ENCODE measurements around the gene ARHGAP1. TPM values are rescaled to one million over a fixed set of nuclear protein-coding genes. Genes with fewer than 3 reads are reported as not detected.

The ARHGAP1 gene
- total RNA-seq, 1 experiment from 2014 or later: 65.4 TPM

GRCh38 chr11:46643986-46644385, 56.4 kb downstream of the ARHGAP1 start:
- TF ChIP-seq CTCF (IDR thresholded peaks at IDR 0.05; ENCODE audit: unreplicated experiment): no peak
- no peak for DNase-seq
- CTCF ChIA-PET: no interaction called here
- Mint-ChIP-seq H3K4me3 (ENCODE audit: low read depth, unreplicated experiment) (no peak overlapping the region), H3K4me1 (ENCODE audit: low read depth, unreplicated experiment) (peaks cover 27% of the 10 kb centered on the region), H3K36me3 (ENCODE audit: insufficient read depth, unreplicated experiment) (peaks cover 22% of the 10 kb centered on the region), H3K27me3 (ENCODE audit: unreplicated experiment) (no peaks in the 10 kb centered on the region), H3K27ac (ENCODE audit: unreplicated experiment) (no peak overlapping the region), H3K9me3 (ENCODE audit: low read depth, unreplicated experiment) (no peaks in the 10 kb centered on the region)
- intact Hi-C loops (cut with micrococcal nuclease; ENCODE audit: unreplicated experiment): no loop called here
- no TSS peak for BruUV-seq (replicated peaks)

- Mint-ChIP-seq H3K27ac (ENCODE audit: unreplicated experiment) (no peak overlapping the region), H3K36me3 (ENCODE audit: insufficient read depth, unreplicated experiment) (peaks cover 22% of the 10 kb centered on the region), H3K27me3 (ENCODE audit: unreplicated experiment) (no peaks in the 10 kb centered on the region), H3K9me3 (ENCODE audit: low read depth, unreplicated experiment) (no peaks in the 10 kb centered on the region), H3K4me1 (ENCODE audit: low read depth, unreplicated experiment) (peaks cover 27% of the 10 kb centered on the region), H3K4me3 (ENCODE audit: low read depth, unreplicated experiment) (no peak overlapping the region)
- DNase-seq: no peak
- no TSS peak for BruUV-seq (replicated peaks)
- no peak for TF ChIP-seq CTCF (IDR thresholded peaks at IDR 0.05; ENCODE audit: unreplicated experiment)
- intact Hi-C loops (cut with micrococcal nuclease; ENCODE audit: unreplicated experiment): no loop called here
- CTCF ChIA-PET: no interaction called here
Measured at GRCh38 chr11:46643531-46643930, 56.9 kb downstream of the ARHGAP1 start.

GRCh38 chr11:46642627-46643335, 57.6 kb downstream of the ARHGAP1 start:
- TF ChIP-seq CTCF (IDR thresholded peaks at IDR 0.05; ENCODE audit: unreplicated experiment): no peak
- no TSS peak for BruUV-seq (replicated peaks)
- peaks cover 22% of the 10 kb centered on the region for H3K36me3 Mint-ChIP-seq (ENCODE audit: insufficient read depth, unreplicated experiment)
- H3K27ac Mint-ChIP-seq (ENCODE audit: unreplicated experiment): peak overlapping the region; percentile 2
- peaks cover 27% of the 10 kb centered on the region for H3K4me1 Mint-ChIP-seq (ENCODE audit: low read depth, unreplicated experiment)
- intact Hi-C loops (cut with micrococcal nuclease; ENCODE audit: unreplicated experiment): no loop called here
- no peaks in the 10 kb centered on the region for H3K27me3 Mint-ChIP-seq (ENCODE audit: unreplicated experiment)
- DNase-seq: no peak
- H3K9me3 Mint-ChIP-seq (ENCODE audit: low read depth, unreplicated experiment): no peaks in the 10 kb centered on the region
- H3K4me3 Mint-ChIP-seq (ENCODE audit: low read depth, unreplicated experiment): no peak overlapping the region
- CTCF ChIA-PET: no interaction called here

GRCh38 chr11:46641639-46642038, 58.8 kb downstream of the ARHGAP1 start:
- Mint-ChIP-seq H3K36me3 (ENCODE audit: insufficient read depth, unreplicated experiment) (peaks cover 14% of the 10 kb centered on the region), H3K9me3 (ENCODE audit: low read depth, unreplicated experiment) (no peaks in the 10 kb centered on the region), H3K4me1 (ENCODE audit: low read depth, unreplicated experiment) (peaks cover 27% of the 10 kb centered on the region), H3K4me3 (ENCODE audit: low read depth, unreplicated experiment) (no peak overlapping the region), H3K27ac (ENCODE audit: unreplicated experiment) (peak overlapping the region; percentile 2), H3K27me3 (ENCODE audit: unreplicated experiment) (no peaks in the 10 kb centered on the region)
- CTCF ChIA-PET: interaction anchor here (0.6 to 0.7 kb wide), 3 partner anchors 34 to 725 kb away, joined by 3 to 5 read pairs (median 4); no protein-coding TSS in a partner anchor
- TF ChIP-seq CTCF (IDR thresholded peaks at IDR 0.05; ENCODE audit: unreplicated experiment): no peak
- no peak for DNase-seq
- intact Hi-C loops (cut with micrococcal nuclease; ENCODE audit: unreplicated experiment): no loop called here
- BruUV-seq (replicated peaks): no TSS peak

All from Calu3 (cell line).